ENCODE data around the gene TBCA.

The TBCA gene, protein sequence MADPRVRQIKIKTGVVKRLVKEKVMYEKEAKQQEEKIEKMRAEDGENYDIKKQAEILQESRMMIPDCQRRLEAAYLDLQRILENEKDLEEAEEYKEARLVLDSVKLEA

GRCh38 chr5:77775790-77776553 lies at the start of gene TBCA:
Gene TBCA, minus strand, starts transcription at chr5:77776339. Its CDS starts 82 bp downstream, at chr5:77776257.
- peak; percentile 96 for DNase-seq

GRCh38 chr5:77824981-77825380 lies 48.8 kb upstream of the TBCA start:
- DNase-seq, result no peak

GRCh38 chr5:77816686-77817085 lies 40.5 kb upstream of the TBCA start:
- no peak for DNase-seq

DNA sequence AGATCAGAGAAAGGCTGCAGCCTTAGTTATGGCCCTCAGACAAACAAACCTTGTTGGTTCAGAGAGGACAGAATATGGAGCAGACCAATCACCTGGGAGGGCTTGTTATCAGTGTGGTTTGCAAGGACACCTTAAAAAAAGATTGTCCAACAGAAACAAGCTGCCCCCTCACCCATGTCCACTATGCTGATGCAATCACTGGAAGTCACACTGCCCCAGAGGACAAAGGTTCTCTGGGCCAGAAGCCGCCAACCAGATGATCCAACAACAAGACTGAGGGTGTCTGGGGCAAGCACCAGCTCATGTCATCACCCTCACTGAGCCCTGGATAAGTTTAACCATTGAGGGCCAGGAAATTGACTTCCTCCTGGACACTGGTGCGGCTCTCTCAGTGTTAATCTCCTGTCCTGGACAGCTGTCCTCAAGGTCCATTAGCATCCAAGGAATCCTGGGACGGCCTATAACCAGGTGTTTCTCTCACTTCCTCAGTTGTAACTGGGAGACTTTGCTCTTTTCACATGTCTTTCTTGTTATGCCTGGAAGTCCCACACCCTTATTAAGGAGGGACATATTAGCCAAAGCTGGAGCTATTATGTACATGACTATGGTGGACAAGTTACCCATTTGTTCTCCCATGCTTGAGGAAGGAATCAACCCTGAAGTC lies 36.9 kb upstream of the TBCA start:
- no peak for DNase-seq

DNA sequence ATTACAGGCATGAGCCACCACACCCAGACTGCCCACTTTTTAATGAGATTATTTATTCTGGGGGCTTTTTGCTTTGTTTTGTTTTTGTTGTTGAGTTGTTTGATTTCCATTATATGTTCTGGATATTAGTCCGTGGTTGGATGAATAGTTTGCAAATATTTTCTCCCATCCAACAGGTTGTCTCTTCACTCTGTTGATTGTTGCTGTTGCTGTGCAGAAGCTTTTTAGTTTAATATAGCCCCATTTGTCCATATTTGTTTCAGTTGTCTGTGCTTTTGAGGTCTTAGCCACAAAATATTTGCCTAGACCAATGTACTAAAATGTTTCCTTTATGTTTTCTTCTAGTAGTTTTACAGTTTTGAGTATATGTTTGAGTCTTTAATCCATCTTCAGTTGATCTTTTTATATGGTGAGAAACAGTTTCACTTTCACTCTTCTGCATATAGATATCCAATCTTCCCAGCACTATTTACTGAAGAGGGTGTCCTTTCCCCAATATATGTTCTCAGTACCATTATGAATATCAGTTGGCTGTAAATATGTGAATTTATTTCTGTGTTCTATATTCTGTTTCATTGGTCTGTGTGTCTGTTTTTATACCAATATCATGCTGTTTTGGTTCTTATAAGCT lies 30.2 kb upstream of the TBCA start:
- DNase-seq, result no peak

GRCh38 chr5:77798456-77798855 lies 22.3 kb upstream of the TBCA start:
- DNase-seq, result no peak

- DNase-seq, result no peak
These were observed 21.0 kb upstream of the TBCA start for GRCh38 chr5:77797136-77797535.

DNA sequence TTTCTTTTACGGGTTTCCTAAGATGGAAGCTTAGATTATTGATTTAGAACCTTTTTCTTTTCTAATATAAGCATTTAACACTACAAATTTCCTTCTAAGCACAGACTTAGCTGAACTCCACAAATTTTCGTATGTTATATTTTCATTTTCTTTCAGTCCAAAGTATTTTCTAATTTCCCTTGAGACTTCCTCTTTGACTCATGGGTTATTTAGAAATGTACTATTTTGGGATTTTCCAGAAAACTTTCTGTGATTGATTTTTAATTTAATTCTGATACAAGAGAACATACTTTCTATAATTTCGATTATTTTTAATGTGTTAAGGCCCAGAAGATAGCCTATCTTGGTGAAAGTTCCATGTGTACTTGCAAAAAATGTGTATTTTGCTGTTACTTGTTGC lies 19.7 kb upstream of the TBCA start:
- DNase-seq, result no peak

DNA sequence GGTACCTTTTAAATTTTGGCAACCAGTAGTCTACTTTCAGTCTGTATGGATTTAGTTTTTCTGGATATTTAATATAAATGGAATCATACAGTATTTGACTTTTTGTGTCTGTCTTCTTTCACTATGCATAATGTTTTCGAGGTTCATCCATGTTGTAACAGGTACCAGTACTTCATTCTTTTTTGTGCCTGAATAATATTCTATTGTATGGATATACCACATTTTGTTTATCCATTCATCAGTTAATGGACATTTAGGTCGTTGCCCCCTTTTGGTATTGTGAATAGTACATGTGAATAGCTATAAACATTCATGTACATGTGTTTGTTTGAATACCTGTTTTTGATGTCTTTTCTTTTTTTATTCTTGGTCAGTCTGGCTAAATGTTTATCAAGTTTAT lies 19.1 kb upstream of the TBCA start:
- DNase-seq, result no peak

DNA sequence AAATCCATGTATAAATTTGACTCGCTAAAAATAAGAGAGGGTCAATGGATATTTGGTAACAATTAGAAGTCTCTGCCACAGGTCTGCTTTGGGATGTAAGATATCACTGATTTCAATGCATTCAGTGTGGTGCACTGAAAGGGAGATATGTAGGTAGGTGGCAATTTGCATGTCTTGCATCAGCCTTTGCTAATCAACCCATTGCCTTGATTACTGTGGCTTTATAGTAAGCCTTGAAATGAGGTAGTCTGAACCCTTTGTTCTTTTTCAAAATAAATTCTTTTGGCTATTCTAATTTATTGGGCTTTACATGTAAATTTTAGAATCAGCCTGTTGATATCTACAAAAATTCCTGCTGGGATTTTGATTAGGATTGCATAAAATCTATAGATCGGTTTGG lies 15.8 kb upstream of the TBCA start:
- DNase-seq, result no peak

GRCh38 chr5:77791356-77791755 lies 15.2 kb upstream of the TBCA start:
- DNase-seq, result no peak

- no peak for DNase-seq
These were observed 9.1 kb upstream of the TBCA start for GRCh38 chr5:77785229-77785628.

- no peak for DNase-seq
These were observed 8.6 kb upstream of the TBCA start for GRCh38 chr5:77784735-77785134.

DNA sequence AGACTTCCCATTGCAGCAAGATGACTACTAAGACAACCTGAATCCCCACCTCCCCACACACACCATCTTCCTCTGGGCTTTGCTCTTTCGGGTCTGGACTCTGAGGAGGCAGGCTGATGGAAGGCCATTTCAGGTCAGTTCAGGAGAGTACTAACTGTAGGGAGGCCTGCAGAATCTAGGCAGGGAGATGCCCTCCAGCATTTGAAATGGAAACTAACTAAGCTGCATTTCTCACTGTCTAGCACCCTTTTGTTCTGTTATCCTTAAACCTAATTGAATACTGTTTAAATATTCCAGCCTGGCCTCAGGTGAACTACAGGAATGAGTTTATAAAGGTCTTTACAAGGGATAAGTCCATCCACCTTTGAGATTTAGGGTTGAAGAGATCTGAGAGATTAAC lies 4.9 kb upstream of the TBCA start:
- DNase-seq, result no peak

GRCh38 chr5:77778881-77779438 lies 2.8 kb upstream of the TBCA start:
- no peak for DNase-seq

DNA sequence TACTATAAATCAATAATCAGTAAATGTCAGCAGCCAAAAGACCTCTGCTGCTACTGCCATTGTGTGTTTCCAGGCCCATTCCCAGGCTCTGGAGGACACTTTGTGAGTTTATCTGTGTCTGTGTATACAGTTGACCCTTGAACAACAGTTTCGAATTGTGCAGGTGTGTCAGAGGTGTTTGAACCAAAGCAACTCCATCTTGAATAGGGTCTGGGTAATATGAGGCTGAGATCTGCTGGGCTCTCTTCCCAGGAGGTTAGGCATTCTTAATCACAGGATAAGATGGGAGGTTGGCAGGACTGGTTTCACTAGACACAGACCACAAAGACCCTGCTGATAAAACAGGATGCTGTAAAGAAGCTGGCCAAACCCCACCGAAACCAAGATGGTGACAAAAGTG lies 2.3 kb upstream of the TBCA start:
- DNase-seq, result no peak

DNA sequence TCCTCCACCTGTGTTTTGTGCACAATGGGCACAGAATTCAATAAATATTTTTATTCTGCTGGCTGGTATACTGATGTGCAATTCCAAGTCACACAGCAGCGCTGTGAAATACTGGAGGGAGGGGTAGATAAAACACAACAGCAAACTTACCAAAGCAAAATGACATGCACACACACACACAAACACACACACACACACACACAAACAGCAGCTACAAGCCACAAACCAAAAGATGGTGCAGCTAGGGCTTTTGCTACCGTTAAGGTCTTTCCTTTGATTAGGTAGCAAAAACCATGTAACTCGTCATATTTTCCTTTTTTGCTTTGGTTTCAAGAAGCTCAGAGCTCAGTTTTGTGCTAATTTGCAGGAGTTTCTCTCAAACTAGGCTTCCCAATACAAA lies 1.8 kb upstream of the TBCA start:
- no peak for DNase-seq

DNA sequence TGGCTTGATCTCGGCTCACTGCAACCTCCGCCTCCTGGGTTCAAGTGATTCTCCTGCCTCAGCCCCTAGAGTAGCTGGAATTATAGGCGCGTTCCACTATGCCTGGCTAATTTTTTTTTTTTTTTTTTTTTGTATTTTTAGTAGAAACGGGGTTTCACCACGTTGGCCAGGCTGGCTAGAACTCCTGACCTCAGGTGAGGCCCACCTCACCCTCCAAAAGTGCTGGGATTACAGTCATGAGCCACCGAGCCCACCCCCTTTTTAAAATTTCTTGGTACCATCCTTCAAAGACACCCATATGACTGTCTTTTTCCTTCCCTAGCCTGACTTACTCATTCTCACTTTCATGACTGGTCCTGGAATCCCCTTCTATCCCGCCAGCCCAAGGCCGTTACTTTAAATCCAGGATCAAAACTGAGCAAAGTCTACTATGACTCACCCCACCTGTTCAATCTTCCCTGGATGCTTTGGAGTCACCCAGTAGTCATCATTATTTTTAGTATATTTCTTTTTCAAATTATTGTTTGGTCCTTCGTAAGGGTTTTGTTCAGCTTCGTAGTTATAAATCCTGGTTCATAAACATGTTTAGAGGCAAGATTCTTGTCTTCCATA lies 1.2 kb upstream of the TBCA start:
- no peak for DNase-seq

DNA sequence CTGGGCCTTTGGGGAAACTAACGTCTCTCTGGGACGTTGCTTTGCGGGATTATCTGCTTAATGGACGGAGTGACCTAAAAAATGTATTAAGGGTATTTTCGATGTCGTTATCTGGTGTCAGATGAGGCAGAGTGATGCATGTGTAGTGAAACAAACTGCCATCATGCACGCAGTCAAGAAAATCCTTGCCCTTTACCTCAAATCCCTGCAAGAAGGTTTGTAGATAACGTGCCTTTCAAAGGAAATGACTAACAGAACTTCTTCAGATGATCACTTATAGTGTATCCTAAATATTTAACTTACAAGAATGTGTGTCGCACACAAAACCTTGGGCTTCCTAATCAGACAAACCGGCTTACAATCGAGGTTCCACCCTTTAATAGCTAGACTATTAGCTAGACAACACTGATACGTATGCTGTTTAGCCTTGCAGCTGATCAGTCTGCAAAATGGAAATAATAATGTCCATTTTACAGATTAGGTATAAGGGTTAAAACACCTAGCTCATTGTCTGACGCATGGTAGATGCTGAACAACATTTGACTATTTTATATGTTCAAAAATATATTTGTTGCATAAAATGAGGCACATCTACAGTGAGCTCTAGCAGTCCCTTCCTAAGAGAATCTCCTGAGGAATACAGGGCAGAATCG lies 541 bp upstream of the TBCA start:
- no peak for DNase-seq

- DNase-seq, result no peak
These were observed 954 bp downstream of the TBCA start for GRCh38 chr5:77774981-77775789.

DNA sequence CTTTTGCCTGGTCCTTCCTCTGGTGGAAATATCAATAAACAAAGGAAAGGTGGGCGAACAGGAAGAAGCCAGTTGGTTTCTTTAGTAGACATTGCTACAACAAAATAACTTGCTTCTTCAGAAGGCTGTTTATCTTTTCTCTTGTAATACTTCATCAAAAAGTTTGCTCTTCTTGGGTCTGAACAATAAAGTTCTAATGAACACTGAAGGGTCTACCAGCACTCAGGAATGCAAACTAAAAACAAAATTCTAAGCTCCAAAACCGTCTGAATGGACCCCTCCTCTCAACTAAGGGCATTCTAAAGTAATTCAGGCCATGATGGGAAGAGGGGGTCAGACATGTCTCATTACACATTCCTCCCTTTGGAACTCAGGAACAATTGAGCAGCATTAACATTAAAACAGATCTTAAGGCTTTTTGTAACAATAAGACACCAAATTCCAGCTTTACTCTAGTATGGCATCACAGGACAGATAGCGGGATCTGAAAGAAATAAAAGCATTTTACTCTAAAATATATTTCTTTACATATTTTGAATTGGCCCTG lies 2.3 kb downstream of the TBCA start:
- DNase-seq, result no peak

Measured in retina (tissue), 1 donor.